Measurements from ENCODE around the gene SCTR. TPM values are rescaled to one million over a fixed set of nuclear protein-coding genes. Genes with fewer than 3 reads are reported as not detected.

The SCTR gene
- total and polyA plus RNA-seq, 2 of the 13 experiments (the other 11 are each of a cell fraction or from before 2014, with no cell fraction given) = not detected

DNA sequence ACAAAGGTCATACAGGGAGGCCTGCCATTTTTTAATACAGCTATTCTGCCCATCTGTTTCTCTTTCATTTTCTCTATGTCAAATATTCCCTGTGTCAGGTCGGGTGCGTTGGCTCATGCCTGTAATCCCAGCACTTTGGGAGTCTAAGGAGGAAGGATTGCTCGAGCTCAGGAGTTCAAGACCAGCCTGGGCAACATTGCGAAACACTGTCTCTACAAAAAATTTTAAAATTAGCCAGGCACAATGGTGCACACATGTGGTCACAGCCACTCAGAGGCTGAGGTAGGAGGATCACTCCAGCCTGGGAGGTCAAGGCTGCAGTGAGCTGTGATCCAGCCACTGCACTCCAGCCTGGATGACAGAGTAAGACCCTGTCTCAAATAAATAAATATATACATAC, 57.9 kb downstream of the SCTR start:
- Histone ChIP-seq H3K27ac (ENCODE audit: extremely low read length, insufficient read depth, low read length) (no peak overlapping the region), H3K4me2 (ENCODE audit: low read depth, low read length) (no peak overlapping the region), H3K36me3 (replicated peaks in 1 of 2; ENCODE audit: control insufficient read depth in 1 of 2, insufficient read depth in 2 of 2, low read length in 2 of 2) (no peaks in the 10 kb centered on the region), H3K9ac (ENCODE audit: insufficient read depth, low read depth, low read length) (no peak overlapping the region), H3K4me3 (replicated peaks in 1 of 3; ENCODE audit: insufficient read depth in 1 of 3, low read depth in 2 of 3, low read length in 3 of 3) (no peak overlapping the region), H3K4me1 (ENCODE audit: insufficient read depth, low read length) (peaks cover 40% of the 10 kb centered on the region), H3K79me2 (ENCODE audit: insufficient read depth, low read length) (no peaks in the 10 kb centered on the region), H3K27me3 (ENCODE audit: control insufficient read depth in 1 of 2, insufficient read depth in 2 of 2, low read length in 2 of 2) (peaks cover 1 to 28% of the 10 kb centered on the region in 2 experiments; a peak in 4 of 5 replicates), H4K20me1 (ENCODE audit: insufficient read depth, low read length) (no peaks in the 10 kb centered on the region), H3K9me3 (ENCODE audit: low read length) (no peaks in the 10 kb centered on the region), H2AFZ (ENCODE audit: low read length) (no peak overlapping the region)
- ATAC-seq (no peak), DNase-seq (ENCODE audit: low spot score) (no peak), FAIRE-seq (no peak)
- in situ Hi-C loops (cut with HindIII; ENCODE audit: extremely low pct_ligation_motif_present, low pct_unique_long_range_greater_than_20kb) = no loop called here
- WGBS (ENCODE audit: low lambda C conversion rate) = 51% methylated on average over 4 of the region's 4 CpGs
- ChIA-PET POLR2A (no interaction called here), CTCF (ENCODE audit: low intra/inter-chr PET ratio, low total read pairs) (no interaction called here)
- intact Hi-C loops (cut with micrococcal nuclease; ENCODE audit: unreplicated experiment) = no loop called here
- no TSS peak for BruUV-seq (replicated peaks)
- no peak for TF ChIP-seq ZNF274 (CRISPR knock-in tag; IDR thresholded peaks at IDR 0.05)
- TF ChIP-seq CEBPB (IDR thresholded peaks at IDR 0.05; ENCODE audit: borderline replicate concordance, low read depth, low read length) = peak; percentile 78

DNA sequence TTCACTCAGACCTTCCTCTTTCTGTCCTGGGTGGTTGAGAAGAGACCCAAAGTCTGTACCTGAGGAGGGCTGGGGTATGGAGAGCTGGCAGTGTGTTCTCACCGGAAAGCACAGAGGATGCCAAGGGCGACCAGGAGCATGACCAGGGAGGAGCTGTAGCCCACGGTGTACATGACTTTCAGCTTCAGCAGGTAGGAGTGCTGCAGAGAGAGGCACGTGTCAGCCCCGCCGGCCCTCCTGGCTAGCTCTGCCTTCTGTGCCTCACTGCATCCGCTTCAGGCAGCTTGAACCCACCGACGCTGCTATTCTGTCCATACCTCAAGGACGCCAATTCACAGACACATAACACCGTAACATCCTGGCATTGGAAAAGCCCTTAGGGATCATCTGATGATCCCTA, 58.6 kb downstream of the SCTR start:
- Histone ChIP-seq H2AFZ (ENCODE audit: low read length) (no peak overlapping the region), H3K4me1 (ENCODE audit: insufficient read depth, low read length) (peaks cover 34% of the 10 kb centered on the region), H3K9me3 (ENCODE audit: low read length) (no peaks in the 10 kb centered on the region), H3K79me2 (ENCODE audit: insufficient read depth, low read length) (no peaks in the 10 kb centered on the region), H3K27me3 (ENCODE audit: control insufficient read depth in 1 of 2, insufficient read depth in 2 of 2, low read length in 2 of 2) (peaks cover 0 to 26% of the 10 kb centered on the region in 2 experiments; a peak in 4 of 5 replicates), H3K4me3 (replicated peaks in 1 of 3; ENCODE audit: insufficient read depth in 1 of 3, low read depth in 2 of 3, low read length in 3 of 3) (no peak overlapping the region), H3K36me3 (replicated peaks in 1 of 2; ENCODE audit: control insufficient read depth in 1 of 2, insufficient read depth in 2 of 2, low read length in 2 of 2) (no peaks in the 10 kb centered on the region), H3K27ac (ENCODE audit: extremely low read length, insufficient read depth, low read length) (no peak overlapping the region), H3K4me2 (ENCODE audit: low read depth, low read length) (no peak overlapping the region), H4K20me1 (ENCODE audit: insufficient read depth, low read length) (no peaks in the 10 kb centered on the region), H3K9ac (ENCODE audit: insufficient read depth, low read depth, low read length) (no peak overlapping the region)
- no peak for FAIRE-seq
- no peak for ATAC-seq
- 65% methylated on average over 11 of the region's 11 CpGs for WGBS (ENCODE audit: low lambda C conversion rate)
- ChIA-PET CTCF (ENCODE audit: low intra/inter-chr PET ratio, low total read pairs) (no interaction called here), POLR2A (interaction anchor here (1.2 kb wide), 1 partner anchor 22 kb away, joined by 3 read pairs; no protein-coding TSS in a partner anchor)
- intact Hi-C loops (cut with micrococcal nuclease; ENCODE audit: unreplicated experiment) (no loop called here), in situ Hi-C loops (cut with HindIII; ENCODE audit: extremely low pct_ligation_motif_present, low pct_unique_long_range_greater_than_20kb) (no loop called here)
- no TSS peak for BruUV-seq (replicated peaks)
- no peak for DNase-seq (ENCODE audit: low spot score)
- TF ChIP-seq, protein P1, sequence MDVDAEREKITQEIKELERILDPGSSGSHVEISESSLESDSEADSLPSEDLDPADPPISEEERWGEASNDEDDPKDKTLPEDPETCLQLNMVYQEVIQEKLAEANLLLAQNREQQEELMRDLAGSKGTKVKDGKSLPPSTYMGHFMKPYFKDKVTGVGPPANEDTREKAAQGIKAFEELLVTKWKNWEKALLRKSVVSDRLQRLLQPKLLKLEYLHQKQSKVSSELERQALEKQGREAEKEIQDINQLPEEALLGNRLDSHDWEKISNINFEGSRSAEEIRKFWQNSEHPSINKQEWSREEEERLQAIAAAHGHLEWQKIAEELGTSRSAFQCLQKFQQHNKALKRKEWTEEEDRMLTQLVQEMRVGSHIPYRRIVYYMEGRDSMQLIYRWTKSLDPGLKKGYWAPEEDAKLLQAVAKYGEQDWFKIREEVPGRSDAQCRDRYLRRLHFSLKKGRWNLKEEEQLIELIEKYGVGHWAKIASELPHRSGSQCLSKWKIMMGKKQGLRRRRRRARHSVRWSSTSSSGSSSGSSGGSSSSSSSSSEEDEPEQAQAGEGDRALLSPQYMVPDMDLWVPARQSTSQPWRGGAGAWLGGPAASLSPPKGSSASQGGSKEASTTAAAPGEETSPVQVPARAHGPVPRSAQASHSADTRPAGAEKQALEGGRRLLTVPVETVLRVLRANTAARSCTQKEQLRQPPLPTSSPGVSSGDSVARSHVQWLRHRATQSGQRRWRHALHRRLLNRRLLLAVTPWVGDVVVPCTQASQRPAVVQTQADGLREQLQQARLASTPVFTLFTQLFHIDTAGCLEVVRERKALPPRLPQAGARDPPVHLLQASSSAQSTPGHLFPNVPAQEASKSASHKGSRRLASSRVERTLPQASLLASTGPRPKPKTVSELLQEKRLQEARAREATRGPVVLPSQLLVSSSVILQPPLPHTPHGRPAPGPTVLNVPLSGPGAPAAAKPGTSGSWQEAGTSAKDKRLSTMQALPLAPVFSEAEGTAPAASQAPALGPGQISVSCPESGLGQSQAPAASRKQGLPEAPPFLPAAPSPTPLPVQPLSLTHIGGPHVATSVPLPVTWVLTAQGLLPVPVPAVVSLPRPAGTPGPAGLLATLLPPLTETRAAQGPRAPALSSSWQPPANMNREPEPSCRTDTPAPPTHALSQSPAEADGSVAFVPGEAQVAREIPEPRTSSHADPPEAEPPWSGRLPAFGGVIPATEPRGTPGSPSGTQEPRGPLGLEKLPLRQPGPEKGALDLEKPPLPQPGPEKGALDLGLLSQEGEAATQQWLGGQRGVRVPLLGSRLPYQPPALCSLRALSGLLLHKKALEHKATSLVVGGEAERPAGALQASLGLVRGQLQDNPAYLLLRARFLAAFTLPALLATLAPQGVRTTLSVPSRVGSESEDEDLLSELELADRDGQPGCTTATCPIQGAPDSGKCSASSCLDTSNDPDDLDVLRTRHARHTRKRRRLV (CRISPR knock-in tag; IDR thresholded peaks at IDR 0.05) = no peak
- no peak for TF ChIP-seq IKZF1 (IDR thresholded peaks at IDR 0.05)
- TF ChIP-seq ZIK1 (CRISPR knock-in tag; IDR thresholded peaks at IDR 0.05; ENCODE audit: borderline replicate concordance, low read depth) = no peak
- TF ChIP-seq ZNF432 (CRISPR knock-in tag; IDR thresholded peaks at IDR 0.05; ENCODE audit: borderline replicate concordance) = no peak
- TF ChIP-seq CCDC6 (CRISPR knock-in tag; IDR thresholded peaks at IDR 0.05) = no peak
- no peak for TF ChIP-seq MTF1 (CRISPR knock-in tag; IDR thresholded peaks at IDR 0.05)
- no peak for TF ChIP-seq ZC3H4 (CRISPR knock-in tag; IDR thresholded peaks at IDR 0.05; ENCODE audit: borderline replicate concordance)
- TF ChIP-seq, protein P2, sequence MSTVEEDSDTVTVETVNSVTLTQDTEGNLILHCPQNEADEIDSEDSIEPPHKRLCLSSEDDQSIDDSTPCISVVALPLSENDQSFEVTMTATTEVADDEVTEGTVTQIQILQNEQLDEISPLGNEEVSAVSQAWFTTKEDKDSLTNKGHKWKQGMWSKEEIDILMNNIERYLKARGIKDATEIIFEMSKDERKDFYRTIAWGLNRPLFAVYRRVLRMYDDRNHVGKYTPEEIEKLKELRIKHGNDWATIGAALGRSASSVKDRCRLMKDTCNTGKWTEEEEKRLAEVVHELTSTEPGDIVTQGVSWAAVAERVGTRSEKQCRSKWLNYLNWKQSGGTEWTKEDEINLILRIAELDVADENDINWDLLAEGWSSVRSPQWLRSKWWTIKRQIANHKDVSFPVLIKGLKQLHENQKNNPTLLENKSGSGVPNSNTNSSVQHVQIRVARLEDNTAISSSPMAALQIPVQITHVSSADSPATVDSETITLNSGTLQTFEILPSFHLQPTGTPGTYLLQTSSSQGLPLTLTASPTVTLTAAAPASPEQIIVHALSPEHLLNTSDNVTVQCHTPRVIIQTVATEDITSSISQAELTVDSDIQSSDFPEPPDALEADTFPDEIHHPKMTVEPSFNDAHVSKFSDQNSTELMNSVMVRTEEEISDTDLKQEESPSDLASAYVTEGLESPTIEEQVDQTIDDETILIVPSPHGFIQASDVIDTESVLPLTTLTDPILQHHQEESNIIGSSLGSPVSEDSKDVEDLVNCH (CRISPR knock-in tag; IDR thresholded peaks at IDR 0.05) = no peak
- no peak for TF ChIP-seq SAP130 (CRISPR knock-in tag; IDR thresholded peaks at IDR 0.05; ENCODE audit: low read depth)
